Panc1 (cell line): ENCODE results near the gene KIRREL3. TPM values are rescaled to one million over a fixed set of nuclear protein-coding genes. Genes with fewer than 3 reads are reported as not detected.

Source experiments
- ATAC-seq: fragments of 200-7000 bp; cut with Tn5 transposase; 2 replicates; pipeline ENCODE4 v1.9.1; 2020; ENCODE audit warnings: mild to moderate bottlenecking, moderate library complexity
- BruUV-seq: library from RNA; stranded (reverse); fragments of 400-500 nt; replicated peaks from 2 replicates; lab custom pipeline; 2021; lab: Mats Ljungman, UMichigan
- CTCF ChIA-PET: fragments of 300-600 bp; sonication (Branson Sonifier 250); formaldehyde crosslinking; loops from one replicate; lab custom pipeline; 2022; ENCODE audit warnings: antibody characterized with exemption; lab: Charles Lee
- POLR2A ChIA-PET: fragments of 300-600 bp; sonication (Branson Sonifier 250); formaldehyde crosslinking; loops from one replicate; lab custom pipeline; 2022; ENCODE audit warnings: antibody characterized with exemption; lab: Charles Lee
- DNase-seq: peaks from one replicate; pipeline ENCODE4 v3.0.0-alpha.2; 2010; ENCODE audit warnings: low read depth, low spot score
- H3K27ac ChIP-seq: 2 replicates; pipeline ENCODE4 v1.5.1; 2011; ENCODE audit warnings: mild to moderate bottlenecking, low read length, inconsistent platforms
- H3K27me3 ChIP-seq: fragments of 200-500 bp; sonication (Bioruptor generic); 2 replicates; pipeline ENCODE4 v1.6.0; 2014; ENCODE audit warnings: low read length, inconsistent platforms; ENCODE audit not compliant: control insufficient read depth, insufficient read depth
- H3K36me3 ChIP-seq: fragments of 200-500 bp; sonication (Bioruptor generic); 2 replicates; pipeline ENCODE4 v1.5.1; 2014; ENCODE audit warnings: inconsistent platforms, mild to moderate bottlenecking, low read length, moderate library complexity; ENCODE audit not compliant: control insufficient read depth, insufficient read depth
- H3K4me1 ChIP-seq: 2 replicates; pipeline ENCODE4 v1.5.1; 2011; ENCODE audit warnings: inconsistent platforms, mild to moderate bottlenecking, low read length, moderate library complexity; ENCODE audit not compliant: control insufficient read depth, insufficient read depth
- H3K4me3 ChIP-seq, 2 experiments: 2 replicates each; pipeline ENCODE4 v1.5.1; 2011 to 2012; ENCODE audit warnings: low read depth in 2 of 2, low read length in 2 of 2, mild to moderate bottlenecking in 2 of 2, inconsistent platforms in 1 of 2, moderate library complexity in 1 of 2
- H3K9me3 ChIP-seq: fragments of 200-500 bp; sonication (Bioruptor generic); 2 replicates; pipeline ENCODE4 v1.5.1; 2014; ENCODE audit warnings: low read depth, mild to moderate bottlenecking, inconsistent platforms, low read length, moderate library complexity; ENCODE audit not compliant: control insufficient read depth, insufficient read depth
- CTCF ChIP-seq: fragments of 450-650 bp; IDR thresholded peaks from 2 replicates; pipeline ENCODE4 v1.5.1; 2017; ENCODE audit warnings: mild to moderate bottlenecking
- POLR2AphosphoS5 ChIP-seq: IDR thresholded peaks from 2 replicates; pipeline ENCODE4 v1.6.1; 2012; ENCODE audit warnings: mild to moderate bottlenecking, low read depth, low read length, moderate library complexity
- SIN3A ChIP-seq: IDR thresholded peaks from 2 replicates; pipeline ENCODE4 v1.6.1; 2012; ENCODE audit warnings: low read depth, mild to moderate bottlenecking, low read length, moderate library complexity, borderline replicate concordance; ENCODE audit not compliant: insufficient read depth
- TCF7L2 ChIP-seq: IDR thresholded peaks from 2 replicates; pipeline ENCODE4 v1.6.1; 2011; ENCODE audit warnings: mild to moderate bottlenecking, low read depth, low read length, inconsistent platforms
- in situ Hi-C: cut with HindIII; loops from 2 replicates; pipeline ENCODE4 v1.10.0; 2016; ENCODE audit warnings: low sequenced_read_pairs, low pct_unique_long_range_greater_than_20kb
- intact Hi-C: fragments of 100-400 bp; cut with micrococcal nuclease; formaldehyde crosslinking; loops from one replicate; pipeline ENCODE4 v1.10.0; 2022; ENCODE audit not compliant: unreplicated experiment
- total RNA-seq: library from RNA; stranded (reverse); gene quantifications from one replicate; pipeline ENCODE4 v1.2.1, GENCODE V29; 2021; ENCODE audit not compliant: unreplicated experiment
- TF ChIP-seq, protein P1 (sequence below), 2 experiments: IDR thresholded peaks; 2 replicates each; pipeline ENCODE4 v1.6.1; 2011 to 2012; ENCODE audit warnings: low read depth in 2 of 2, control low read depth in 1 of 2, low read length in 1 of 2, mild to moderate bottlenecking in 1 of 2, moderate library complexity in 1 of 2; ENCODE audit not compliant: insufficient read depth in 1 of 2

The KIRREL3 gene
- total RNA-seq, 1 experiment from 2014 or later = 0.36 TPM

- no peaks in the 10 kb centered on the region for H3K9me3 ChIP-seq
- H3K27me3 ChIP-seq = peaks cover 9% of the 10 kb centered on the region
- DNase-seq (no peak), ATAC-seq (no peak)
- in situ Hi-C loops = no loop called here
- H3K27ac ChIP-seq = no peak overlapping the region
- no peaks in the 10 kb centered on the region for H3K4me1 ChIP-seq
- TF ChIP-seq CTCF = no peak
- no peak for TF ChIP-seq POLR2AphosphoS5
- H3K36me3 ChIP-seq = no peaks in the 10 kb centered on the region
- intact Hi-C loops = no loop called here
- ChIA-PET POLR2A (no interaction called here), CTCF (interaction anchor here (0.6 kb wide), 1 partner anchor 8 kb away, joined by 4 read pairs; no protein-coding TSS in a partner anchor)
- H3K4me3 ChIP-seq = no peak overlapping the region
- BruUV-seq = no TSS peak
These were observed 245.0 kb downstream of the KIRREL3 start for GRCh38 chr11:126755526-126755925.

GRCh38 chr11:126754591-126755426 lies 245.8 kb downstream of the KIRREL3 start:
- no peaks in the 10 kb centered on the region for H3K9me3 ChIP-seq
- TF ChIP-seq, protein P1, sequence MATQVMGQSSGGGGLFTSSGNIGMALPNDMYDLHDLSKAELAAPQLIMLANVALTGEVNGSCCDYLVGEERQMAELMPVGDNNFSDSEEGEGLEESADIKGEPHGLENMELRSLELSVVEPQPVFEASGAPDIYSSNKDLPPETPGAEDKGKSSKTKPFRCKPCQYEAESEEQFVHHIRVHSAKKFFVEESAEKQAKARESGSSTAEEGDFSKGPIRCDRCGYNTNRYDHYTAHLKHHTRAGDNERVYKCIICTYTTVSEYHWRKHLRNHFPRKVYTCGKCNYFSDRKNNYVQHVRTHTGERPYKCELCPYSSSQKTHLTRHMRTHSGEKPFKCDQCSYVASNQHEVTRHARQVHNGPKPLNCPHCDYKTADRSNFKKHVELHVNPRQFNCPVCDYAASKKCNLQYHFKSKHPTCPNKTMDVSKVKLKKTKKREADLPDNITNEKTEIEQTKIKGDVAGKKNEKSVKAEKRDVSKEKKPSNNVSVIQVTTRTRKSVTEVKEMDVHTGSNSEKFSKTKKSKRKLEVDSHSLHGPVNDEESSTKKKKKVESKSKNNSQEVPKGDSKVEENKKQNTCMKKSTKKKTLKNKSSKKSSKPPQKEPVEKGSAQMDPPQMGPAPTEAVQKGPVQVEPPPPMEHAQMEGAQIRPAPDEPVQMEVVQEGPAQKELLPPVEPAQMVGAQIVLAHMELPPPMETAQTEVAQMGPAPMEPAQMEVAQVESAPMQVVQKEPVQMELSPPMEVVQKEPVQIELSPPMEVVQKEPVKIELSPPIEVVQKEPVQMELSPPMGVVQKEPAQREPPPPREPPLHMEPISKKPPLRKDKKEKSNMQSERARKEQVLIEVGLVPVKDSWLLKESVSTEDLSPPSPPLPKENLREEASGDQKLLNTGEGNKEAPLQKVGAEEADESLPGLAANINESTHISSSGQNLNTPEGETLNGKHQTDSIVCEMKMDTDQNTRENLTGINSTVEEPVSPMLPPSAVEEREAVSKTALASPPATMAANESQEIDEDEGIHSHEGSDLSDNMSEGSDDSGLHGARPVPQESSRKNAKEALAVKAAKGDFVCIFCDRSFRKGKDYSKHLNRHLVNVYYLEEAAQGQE (IDR thresholded peaks at IDR 0.05; ENCODE audit: insufficient read depth in 1 of 2, low read depth in 2 of 2, low read length in 1 of 2) = no peak
- TF ChIP-seq POLR2AphosphoS5 = no peak
- no peak for TF ChIP-seq TCF7L2
- TF ChIP-seq SIN3A = no peak
- TF ChIP-seq CTCF = no peak
- no peak for DNase-seq
- BruUV-seq = no TSS peak
- no peaks in the 10 kb centered on the region for H3K36me3 ChIP-seq
- ChIA-PET POLR2A (no interaction called here), CTCF (no interaction called here)
- H3K4me3 ChIP-seq = no peak overlapping the region
- no peaks in the 10 kb centered on the region for H3K4me1 ChIP-seq
- in situ Hi-C loops = no loop called here
- ATAC-seq = no peak
- H3K27me3 ChIP-seq = peaks cover 9% of the 10 kb centered on the region
- H3K27ac ChIP-seq = no peak overlapping the region
- intact Hi-C loops = no loop called here
